Lung microvascular endothelial cell (primary cell): ENCODE measurements around the gene CEP128. TPM values are rescaled to one million over a fixed set of nuclear protein-coding genes. Genes with fewer than 3 reads are reported as not detected.

Experiments used
- DNase-seq, 2 donors: peaks; one replicate each; pipeline versions ENCODE4 v3.0.0 to v3.0.0-alpha.2; 2010; ENCODE audit warnings: low read depth in 2 of 2
- total RNA-seq: library from RNA; depleted of rRNA; stranded (reverse); fragments of >200 nt; gene quantifications from 2 replicates; pipeline ENCODE4 v1.2.1, GENCODE V29; 2014

CEP128 gene
- total RNA-seq, 1 donor from 2014 or later: 2.4 TPM

DNA sequence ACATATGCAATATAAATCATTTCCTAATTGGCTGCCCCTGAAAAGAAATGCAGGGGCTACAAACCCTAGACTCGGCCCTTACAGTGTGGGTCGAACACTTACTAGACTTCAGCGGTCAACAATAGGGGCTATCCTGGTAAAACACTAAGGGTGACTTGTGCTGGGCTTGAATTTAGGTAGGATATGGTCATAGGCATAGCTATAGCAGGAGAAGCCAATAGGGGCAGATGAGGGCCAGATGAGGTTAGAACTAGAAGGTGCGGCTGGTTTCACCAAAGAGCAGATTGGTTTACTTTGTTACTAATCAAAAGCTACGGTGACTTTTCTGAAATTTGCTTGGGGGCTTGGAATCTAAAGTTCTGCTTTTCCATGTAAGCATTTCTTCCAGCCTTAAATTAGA is 447.9 kb downstream of the CEP128 start:
- no peak for DNase-seq

DNA sequence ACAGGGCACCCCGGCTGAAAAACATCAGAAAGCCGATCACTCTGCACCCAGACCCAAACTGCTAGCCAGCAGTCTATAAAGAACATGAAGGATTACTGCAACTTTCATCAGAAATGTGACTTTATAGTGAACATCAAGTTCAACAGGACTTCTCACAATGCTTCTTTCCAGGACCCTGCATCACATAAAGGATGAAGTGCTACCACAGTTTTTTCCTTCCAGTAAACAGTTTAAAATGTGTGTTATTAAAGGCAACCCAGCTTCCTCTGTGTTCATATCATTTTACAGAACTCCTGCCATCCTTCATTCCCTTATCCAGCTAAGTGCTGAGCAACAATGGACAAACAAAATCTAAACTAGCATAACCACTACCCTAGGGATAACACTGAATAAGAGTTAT is 449.9 kb downstream of the CEP128 start:
- no peak for DNase-seq

- DNase-seq: peak in 1 of 2 donors; percentile 64
Measured at GRCh38 chr14:80491131-80491530, 450.4 kb downstream of the CEP128 start.

- DNase-seq: no peak
Measured at GRCh38 chr14:80489513-80489912, 452.0 kb downstream of the CEP128 start.

- no peak for DNase-seq
Measured at GRCh38 chr14:80485764-80486163, 455.8 kb downstream of the CEP128 start.

DNA sequence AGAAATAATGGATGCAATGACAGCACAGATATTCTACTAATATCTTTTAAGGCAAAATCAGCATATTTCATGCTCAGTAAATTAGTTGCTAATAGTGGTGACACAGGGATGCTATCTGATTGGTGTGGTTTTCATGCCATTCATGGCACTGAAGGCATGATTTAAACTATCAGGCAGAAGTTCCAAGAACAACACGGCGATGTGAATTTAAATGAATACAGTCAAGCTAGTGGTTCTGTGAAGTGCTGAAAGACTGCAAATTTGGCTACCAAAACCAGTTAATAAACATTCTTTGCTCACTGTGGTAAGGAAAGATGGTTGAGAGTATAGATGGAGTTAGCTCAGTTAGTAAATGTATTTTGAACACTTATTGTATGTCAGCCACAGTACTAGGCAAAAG is 458.2 kb downstream of the CEP128 start:
- DNase-seq: no peak

DNA sequence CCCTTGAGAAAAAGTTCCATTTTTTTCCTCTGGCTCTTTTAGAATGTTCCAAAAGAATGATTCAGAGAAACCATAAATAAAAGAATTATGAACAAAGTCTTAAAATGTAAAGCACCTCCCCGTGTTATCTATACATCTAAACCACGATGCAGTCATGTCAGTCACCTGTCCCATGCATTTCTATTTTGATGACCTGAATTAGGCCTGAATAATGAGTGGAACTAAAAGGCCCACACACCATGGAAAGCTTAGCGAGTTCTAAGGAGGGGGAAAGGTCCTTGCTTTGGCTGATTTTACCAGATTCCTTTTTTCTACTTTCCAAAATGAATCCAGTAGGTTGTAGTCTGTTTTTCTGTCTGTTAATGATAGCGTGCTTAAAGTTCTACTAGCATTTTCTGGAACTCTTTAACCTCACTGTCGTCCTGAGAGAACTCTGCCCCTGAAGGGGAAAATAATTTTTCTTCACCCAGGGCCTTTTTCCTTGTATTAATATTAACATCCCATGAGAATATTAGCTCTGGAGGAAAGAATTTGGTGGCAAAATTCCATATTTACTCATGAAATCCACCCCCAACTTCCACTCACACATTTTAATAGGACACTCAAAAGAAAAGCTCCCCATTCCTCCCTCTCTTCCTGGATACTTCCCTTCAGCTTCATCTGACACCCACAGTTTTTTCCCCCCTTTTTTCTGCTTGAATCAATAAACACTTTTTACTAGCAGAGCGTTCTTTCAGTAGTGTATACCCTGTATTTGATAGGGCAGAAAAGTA is 464.0 kb downstream of the CEP128 start:
- no peak for DNase-seq

DNA sequence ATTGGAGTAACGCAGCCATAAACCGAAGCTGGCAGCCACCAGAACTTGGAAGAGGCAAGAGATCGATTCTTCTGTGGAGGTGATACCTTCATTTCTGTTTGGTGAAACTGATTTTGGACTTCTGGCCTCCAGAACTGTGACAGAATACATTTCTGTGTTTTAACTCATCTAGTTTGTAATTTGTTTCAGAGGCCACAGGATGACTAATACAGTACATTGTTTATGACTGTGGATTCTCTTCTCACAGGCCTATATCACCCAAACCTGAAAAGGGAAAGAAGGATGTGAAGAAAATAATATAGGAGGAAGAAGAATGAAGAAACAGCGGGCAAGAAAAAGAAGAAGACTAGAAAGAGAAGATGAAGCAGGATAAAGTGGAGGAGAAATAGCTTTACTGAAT is 466.5 kb downstream of the CEP128 start:
- DNase-seq: no peak

DNA sequence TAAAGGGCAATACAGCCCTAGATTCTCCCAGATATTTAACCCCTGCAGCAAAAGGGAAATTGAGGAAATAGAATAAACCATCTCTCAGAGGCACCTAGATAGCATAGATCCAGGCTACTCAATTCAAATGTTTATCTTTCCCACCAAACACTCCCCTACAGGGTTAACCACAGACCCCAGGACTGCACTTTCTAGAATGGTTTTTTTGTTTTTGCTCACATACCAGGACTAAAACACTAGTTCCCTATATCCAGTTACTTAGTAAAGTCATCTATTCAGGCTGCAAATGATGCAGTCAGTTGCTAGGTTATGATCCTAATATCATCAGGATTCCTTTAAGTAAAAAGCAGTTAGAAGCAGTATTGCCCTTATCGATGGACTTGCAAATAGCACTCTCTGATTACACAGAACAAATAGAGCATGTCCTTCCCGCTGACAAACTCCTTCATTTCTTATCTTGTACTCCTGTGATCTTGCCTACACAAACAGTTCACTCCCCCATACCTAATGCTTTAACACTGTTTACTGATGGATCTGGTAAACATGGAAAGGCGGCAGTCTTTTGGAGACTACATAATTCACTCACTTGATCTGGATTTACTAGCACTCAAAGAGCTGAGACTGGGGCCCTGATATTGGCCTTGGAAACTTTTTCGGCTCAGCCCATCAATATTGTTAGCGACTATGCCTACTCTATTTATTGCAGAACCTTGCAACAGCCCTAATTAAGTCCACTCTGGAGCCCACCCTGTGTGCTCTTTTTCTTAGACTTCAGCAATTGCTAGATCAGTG is 473.0 kb downstream of the CEP128 start:
- DNase-seq: no peak

GRCh38 chr14:80465546-80466220 is 475.9 kb downstream of the CEP128 start:
- DNase-seq: no peak

- DNase-seq: no peak
Measured at GRCh38 chr14:80464531-80465149, 476.9 kb downstream of the CEP128 start.

DNA sequence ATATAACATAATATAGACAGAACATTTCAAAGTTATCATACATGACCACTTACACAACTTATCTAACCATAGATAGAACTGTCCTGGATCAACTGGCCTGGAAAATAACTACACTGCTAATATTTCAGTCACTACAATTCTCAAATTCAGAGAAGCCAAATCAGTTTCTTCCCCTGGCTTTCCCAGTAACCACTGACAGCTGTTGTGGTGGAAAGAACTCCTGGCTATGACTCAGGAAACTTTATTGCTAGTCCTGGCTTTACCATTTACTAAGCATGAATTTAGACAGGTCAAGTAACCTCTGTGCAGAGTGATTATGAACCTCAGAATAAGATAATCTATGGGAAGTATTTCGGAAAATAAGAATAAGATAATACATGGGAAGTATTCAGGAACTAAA is 485.3 kb downstream of the CEP128 start:
- DNase-seq: no peak

GRCh38 chr14:80455031-80455430 is 486.5 kb downstream of the CEP128 start:
- peak in 1 of 2 donors; percentile 21 for DNase-seq

DNA sequence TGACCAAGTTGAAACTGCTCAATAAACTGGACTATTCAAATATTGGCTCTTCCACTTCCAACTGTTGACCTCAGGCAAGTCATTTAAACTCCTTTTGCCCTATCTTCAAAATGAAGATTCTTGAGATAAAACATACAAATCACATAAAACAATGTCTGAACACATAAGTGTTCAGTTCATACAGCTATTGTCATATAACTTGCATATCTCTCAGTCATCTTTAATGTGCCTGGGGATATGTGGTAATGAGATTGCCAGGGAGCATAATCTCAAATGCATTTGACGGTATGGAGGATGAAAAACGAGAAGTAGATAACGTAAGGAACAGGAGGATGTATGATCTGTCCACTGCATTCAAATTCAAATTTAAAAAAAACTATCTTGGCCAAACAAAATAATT is 493.3 kb downstream of the CEP128 start:
- DNase-seq: no peak

DNA sequence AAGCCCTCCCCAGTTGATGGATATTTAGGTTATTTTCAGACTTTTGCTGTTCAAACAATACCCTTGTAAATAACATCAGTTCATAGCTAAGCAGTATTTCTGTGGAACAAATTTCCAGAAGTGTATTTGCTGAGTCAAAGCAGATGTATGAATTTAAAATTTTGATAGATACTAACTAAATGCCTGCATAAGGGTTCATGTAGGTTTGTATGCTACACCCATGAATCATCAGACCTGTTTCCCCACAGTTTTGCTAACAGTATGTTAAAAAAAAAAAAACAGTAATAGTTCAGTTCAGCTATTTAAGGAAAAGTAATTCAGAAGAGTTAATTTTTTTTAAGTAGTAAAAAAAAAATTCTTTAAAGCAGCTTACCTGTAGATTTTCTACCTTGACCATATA is 494.1 kb downstream of the CEP128 start:
- DNase-seq: no peak

Other genes with a start within 250 kb of the CEP128 start
- not detected in 2 replicates for gene TSHR, start 13.9 kb upstream of the CEP128 start, total RNA-seq